ENCODE results near the gene NAPB.

Gene NAPB

DNA sequence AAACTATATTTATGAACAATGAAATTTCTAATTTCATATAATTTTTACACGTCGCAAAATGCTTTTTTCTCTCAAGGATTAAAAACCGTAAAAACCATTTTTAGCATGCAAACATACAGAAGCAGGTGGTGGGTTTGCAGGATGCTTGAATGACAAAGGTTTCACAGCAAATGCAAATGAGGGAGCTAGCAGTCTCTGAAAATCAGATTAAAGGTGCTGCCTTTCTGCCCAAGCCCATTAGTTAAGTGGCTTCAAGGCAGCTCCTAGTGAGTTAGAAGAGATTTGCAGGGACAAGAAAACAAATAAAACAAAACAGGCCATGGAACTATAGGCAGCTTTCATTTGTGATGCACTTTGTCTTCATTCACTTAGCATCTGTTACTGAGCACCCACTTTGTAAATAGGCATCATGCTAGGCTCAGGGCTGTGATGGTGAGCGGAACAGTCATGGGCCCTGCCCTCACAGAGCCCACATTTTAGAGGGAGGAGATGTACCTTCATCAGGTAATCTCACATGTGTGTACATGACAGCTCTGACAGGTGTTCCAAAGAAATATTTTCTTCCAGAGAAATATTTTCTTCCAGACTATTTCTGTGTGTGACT is 29.5 kb downstream of the NAPB start:
- no peak for DNase-seq (ENCODE audit: low spot score)
- no peak for TF ChIP-seq CTCF (IDR thresholded peaks at IDR 0.05; ENCODE audit: extremely low read depth, missing control alignments)

DNA sequence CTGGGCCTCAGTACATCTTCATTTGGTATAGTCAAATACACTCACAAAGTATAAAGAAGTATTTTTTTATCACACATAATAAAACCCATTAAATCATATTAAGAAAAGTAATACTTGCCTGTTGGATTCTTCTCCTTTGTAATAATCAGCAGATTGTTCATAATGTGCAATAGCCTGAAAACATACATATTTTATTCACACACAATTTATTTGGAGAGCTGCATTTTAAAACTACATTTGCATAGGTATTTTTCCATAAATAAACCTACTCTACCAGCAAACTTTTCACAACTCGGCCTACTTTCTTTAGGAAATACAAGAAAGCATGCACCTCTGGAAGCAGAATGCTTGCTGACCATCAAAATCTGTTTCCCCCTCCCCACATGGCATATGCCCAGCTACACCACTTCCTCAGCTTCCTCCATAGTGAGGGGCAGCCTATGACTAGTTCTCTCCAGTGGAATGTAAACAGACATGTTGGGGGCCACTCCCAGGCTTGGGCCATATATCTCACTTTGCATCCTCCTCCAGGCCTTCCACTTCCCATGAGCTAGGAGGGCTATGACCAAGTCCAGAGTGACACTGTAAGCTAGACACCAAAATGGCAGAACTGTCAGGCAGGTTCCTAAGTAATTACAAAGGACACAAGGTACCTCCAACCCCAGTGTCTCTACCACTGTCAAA is 31.1 kb downstream of the NAPB start:
- DNase-seq (ENCODE audit: low spot score) = no peak
- no peak for TF ChIP-seq CTCF (IDR thresholded peaks at IDR 0.05; ENCODE audit: extremely low read depth, missing control alignments)

GRCh38 chr20:23387118-23387443 is 34.2 kb downstream of the NAPB start:
- no peak for TF ChIP-seq CTCF (IDR thresholded peaks at IDR 0.05; ENCODE audit: extremely low read depth, missing control alignments)
- DNase-seq (ENCODE audit: low spot score) = no peak

DNA sequence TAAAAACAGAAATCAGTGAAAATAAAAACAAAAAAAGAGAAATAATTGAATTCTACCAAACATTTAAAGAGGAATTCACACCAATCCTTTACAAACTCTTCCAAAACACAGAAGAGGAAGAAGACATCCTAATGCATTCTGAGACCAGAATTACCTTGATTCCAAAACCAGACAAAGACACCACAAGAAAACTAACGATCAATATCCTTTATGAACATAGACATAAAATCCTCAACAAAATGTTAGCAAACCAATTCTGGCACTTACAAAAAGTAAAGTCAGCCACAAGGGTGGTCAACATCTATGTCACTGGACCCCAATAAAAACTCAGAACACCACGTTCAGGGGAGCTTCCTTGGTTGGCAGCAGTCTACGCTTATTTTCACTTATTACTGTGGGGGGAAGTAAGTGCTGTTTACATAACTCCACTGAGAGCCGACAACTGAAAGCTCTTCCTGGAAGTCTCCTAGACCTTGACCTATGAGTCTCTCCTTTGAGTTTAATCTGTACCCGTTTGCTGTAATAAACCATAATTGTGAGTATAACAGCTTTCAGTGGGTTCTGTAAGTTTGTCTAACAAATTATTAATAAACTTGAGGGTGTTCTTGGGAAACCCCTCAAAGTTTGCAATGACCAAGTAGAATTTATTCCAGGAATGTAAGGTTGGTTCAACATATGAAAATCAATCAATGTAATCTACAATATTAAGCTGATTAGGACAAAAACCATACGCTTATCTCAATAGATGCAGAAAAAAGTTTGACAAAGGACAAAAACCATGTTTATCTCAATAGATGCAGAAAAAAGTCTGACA is 34.8 kb downstream of the NAPB start:
- DNase-seq (ENCODE audit: low spot score) = no peak
- no peak for TF ChIP-seq CTCF (IDR thresholded peaks at IDR 0.05; ENCODE audit: extremely low read depth, missing control alignments)

GRCh38 chr20:23381876-23382275 is 39.4 kb downstream of the NAPB start:
- no peak for TF ChIP-seq CTCF (IDR thresholded peaks at IDR 0.05; ENCODE audit: extremely low read depth, missing control alignments)
- DNase-seq (ENCODE audit: low spot score) = no peak

DNA sequence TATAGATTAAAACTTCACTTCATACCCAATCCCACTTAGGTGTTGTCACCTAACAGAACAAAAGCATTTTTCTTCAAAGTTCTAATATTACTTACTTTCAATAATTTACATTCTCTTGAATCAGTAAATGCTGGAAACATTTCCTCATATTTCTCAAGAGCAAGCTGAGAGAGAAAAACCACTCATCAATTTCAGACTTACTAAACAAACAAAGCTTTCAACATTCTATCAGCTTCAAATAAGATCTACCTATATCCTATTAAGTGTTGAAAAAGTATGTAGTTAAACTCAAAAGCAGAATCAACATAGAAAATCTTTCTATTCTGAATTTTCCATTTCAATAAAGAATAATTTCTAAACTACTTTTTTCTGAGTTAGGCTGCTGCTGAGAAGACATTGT is 41.5 kb downstream of the NAPB start:
- DNase-seq (ENCODE audit: low spot score) = no peak
- no peak for TF ChIP-seq CTCF (IDR thresholded peaks at IDR 0.05; ENCODE audit: extremely low read depth, missing control alignments)

DNA sequence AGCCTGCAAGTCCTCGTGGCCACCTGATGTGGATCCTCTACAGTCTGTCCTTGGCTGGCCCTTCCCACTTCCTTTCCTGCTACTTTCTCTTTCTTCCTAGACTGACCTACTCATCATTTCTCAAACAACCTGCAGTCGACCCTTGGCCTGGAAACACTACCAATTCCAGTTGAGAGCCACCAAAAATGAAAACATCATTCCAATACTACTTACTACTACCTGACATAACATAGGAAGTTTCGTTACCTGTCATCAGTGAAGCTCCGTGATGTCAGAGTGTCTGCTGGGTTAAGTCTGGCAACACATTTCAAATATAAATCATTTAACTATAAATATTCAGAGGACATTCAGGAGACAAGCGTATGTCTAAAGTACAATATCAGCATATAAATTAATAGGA is 45.5 kb downstream of the NAPB start:
- DNase-seq (ENCODE audit: low spot score) = no peak
- TF ChIP-seq CTCF (IDR thresholded peaks at IDR 0.05; ENCODE audit: extremely low read depth, missing control alignments) = no peak
